Measurements from ENCODE around the gene ZFP36L1. TPM values are rescaled to one million over a fixed set of nuclear protein-coding genes. Genes with fewer than 3 reads are reported as not detected.
A peak's percentile ranks its signal among the peaks of the same experiment; 100 is the strongest.
"Not testable (repeated sequence)": the region's sequence is repeated elsewhere in the genome, so short reads cannot be mapped to it uniquely, and the experiment has no call there.

The ZFP36L1 gene
- total RNA-seq, 1 experiment from 2014 or later = 11.0 TPM

GRCh38 chr14:68779761-68780323, 13.0 kb downstream of the ZFP36L1 start:
- no peaks in the 10 kb centered on the region for H3K36me3 ChIP-seq
- H3K9me3 ChIP-seq (replicated peaks) = no peaks in the 10 kb centered on the region
- no peaks in the 10 kb centered on the region for H3K27me3 ChIP-seq (replicated peaks)
- peak; percentile 71 to 78 for DNase-seq (ENCODE audit: low read depth in 1 of 2, low spot score in 2 of 2)
- H3K4me3 ChIP-seq = no peak overlapping the region
- peaks cover 44% of the 10 kb centered on the region for H3K4me1 ChIP-seq (replicated peaks)
- H3K27ac ChIP-seq = peak overlapping the region; percentile 70

- Histone ChIP-seq H3K4me3 (no peak overlapping the region), H3K9me3 (replicated peaks) (0 out of 2 replicates have a peak, but pooled peaks cover 5% of the 10 kb centered on the region), H3K4me1 (replicated peaks) (peaks cover 45% of the 10 kb centered on the region), H3K36me3 (no peaks in the 10 kb centered on the region), H3K27me3 (replicated peaks) (no peaks in the 10 kb centered on the region), H3K27ac (no peak overlapping the region)
- no peak for DNase-seq (ENCODE audit: low read depth in 1 of 2, low spot score in 2 of 2)
Measured at GRCh38 chr14:68777644-68778043, 15.2 kb downstream of the ZFP36L1 start.

DNA sequence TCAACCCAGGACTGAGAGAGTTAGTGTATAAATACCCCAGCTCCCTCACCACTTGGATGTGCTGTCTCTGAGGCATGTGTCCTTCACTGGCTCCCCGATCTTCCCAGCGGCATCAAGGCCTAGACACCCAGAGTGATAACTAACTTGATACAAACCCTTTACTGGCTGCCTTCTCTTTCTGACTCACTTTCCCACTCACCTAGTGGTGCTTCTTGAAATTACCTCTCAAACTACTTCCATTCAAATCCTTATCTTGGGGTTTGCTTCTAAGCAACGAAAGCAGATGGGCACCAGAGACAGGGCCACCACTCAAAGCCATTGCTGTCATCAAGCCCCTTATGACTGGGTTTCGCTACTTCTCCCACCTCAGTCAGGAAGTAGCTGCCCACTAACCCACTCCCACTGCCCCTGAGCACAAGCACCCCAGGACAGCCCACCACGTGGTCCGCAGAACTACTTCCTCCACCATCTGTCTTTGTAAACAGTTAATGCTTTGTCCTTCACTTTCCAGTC, 17.2 kb downstream of the ZFP36L1 start:
- Histone ChIP-seq H3K9me3 (replicated peaks) (0 out of 2 replicates have a peak, but pooled peaks cover 5% of the 10 kb centered on the region), H3K4me3 (no peak overlapping the region), H3K4me1 (replicated peaks) (peaks cover 37% of the 10 kb centered on the region), H3K27me3 (replicated peaks) (no peaks in the 10 kb centered on the region), H3K36me3 (no peaks in the 10 kb centered on the region), H3K27ac (no peak overlapping the region)
- DNase-seq (ENCODE audit: low read depth in 1 of 2, low spot score in 2 of 2) = no peak

- Histone ChIP-seq H3K9me3 (replicated peaks) (0 out of 2 replicates have a peak, but pooled peaks cover 5% of the 10 kb centered on the region), H3K27me3 (replicated peaks) (no peaks in the 10 kb centered on the region), H3K4me3 (no peak overlapping the region), H3K36me3 (no peaks in the 10 kb centered on the region), H3K4me1 (replicated peaks) (peaks cover 30% of the 10 kb centered on the region), H3K27ac (peak overlapping the region; percentile 58)
- peak in 1 of 2 experiments; percentile 53 for DNase-seq (ENCODE audit: low read depth in 1 of 2, low spot score in 2 of 2)
Measured at GRCh38 chr14:68774771-68775613, 17.9 kb downstream of the ZFP36L1 start.

- Histone ChIP-seq H3K36me3 (no peaks in the 10 kb centered on the region), H3K27ac (no peak overlapping the region), H3K27me3 (replicated peaks) (no peaks in the 10 kb centered on the region), H3K4me1 (replicated peaks) (peaks cover 12% of the 10 kb centered on the region), H3K9me3 (replicated peaks) (0 out of 2 replicates have a peak, but pooled peaks cover 5% of the 10 kb centered on the region), H3K4me3 (no peak overlapping the region)
- DNase-seq (ENCODE audit: low read depth in 1 of 2, low spot score in 2 of 2) = no peak
Measured at GRCh38 chr14:68772761-68773381, 20.0 kb downstream of the ZFP36L1 start.

DNA sequence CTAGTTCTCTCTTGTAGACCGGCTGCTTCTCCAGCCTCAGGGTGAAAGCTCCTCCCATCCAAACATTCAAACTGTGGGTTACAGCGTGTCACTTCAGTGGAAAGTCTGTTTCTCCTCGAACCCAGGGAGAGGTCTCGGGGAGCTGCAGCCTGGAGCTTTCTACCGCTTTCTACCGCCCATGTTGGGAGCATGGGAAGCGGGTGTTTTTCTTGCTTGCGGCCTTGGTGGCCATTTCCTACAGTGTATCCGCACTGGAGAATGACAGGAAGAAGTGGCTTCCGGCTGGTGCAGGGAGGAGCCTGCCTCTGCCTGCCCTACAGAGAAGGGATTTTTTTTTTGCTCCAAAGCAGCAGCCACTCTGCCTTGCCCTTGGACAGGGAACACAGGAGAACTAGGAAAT, 21.2 kb downstream of the ZFP36L1 start:
- DNase-seq (ENCODE audit: low read depth in 1 of 2, low spot score in 2 of 2) = no peak
- peaks cover 12% of the 10 kb centered on the region for H3K4me1 ChIP-seq (replicated peaks)
- 0 out of 2 replicates have a peak, but pooled peaks cover 5% of the 10 kb centered on the region for H3K9me3 ChIP-seq (replicated peaks)
- no peaks in the 10 kb centered on the region for H3K36me3 ChIP-seq
- H3K27me3 ChIP-seq (replicated peaks) = no peaks in the 10 kb centered on the region
- H3K4me3 ChIP-seq = no peak overlapping the region
- H3K27ac ChIP-seq = no peak overlapping the region

GRCh38 chr14:68770553-68771286, 22.1 kb downstream of the ZFP36L1 start:
- DNase-seq (ENCODE audit: low read depth in 1 of 2, low spot score in 2 of 2) = no peak
- H3K36me3 ChIP-seq = no peaks in the 10 kb centered on the region
- H3K4me1 ChIP-seq (replicated peaks) = peaks cover 12% of the 10 kb centered on the region
- 0 out of 2 replicates have a peak, but pooled peaks cover 5% of the 10 kb centered on the region for H3K9me3 ChIP-seq (replicated peaks)
- no peaks in the 10 kb centered on the region for H3K27me3 ChIP-seq (replicated peaks)
- H3K27ac ChIP-seq = no peak overlapping the region
- no peak overlapping the region for H3K4me3 ChIP-seq

- Histone ChIP-seq H3K27ac (no peak overlapping the region), H3K9me3 (replicated peaks) (0 out of 2 replicates have a peak, but pooled peaks cover 5% of the 10 kb centered on the region), H3K4me1 (replicated peaks) (peaks cover 11% of the 10 kb centered on the region), H3K27me3 (replicated peaks) (no peaks in the 10 kb centered on the region), H3K4me3 (no peak overlapping the region), H3K36me3 (no peaks in the 10 kb centered on the region)
- no peak for DNase-seq (ENCODE audit: low read depth in 1 of 2, low spot score in 2 of 2)
Measured at GRCh38 chr14:68770051-68770450, 22.8 kb downstream of the ZFP36L1 start.

- Histone ChIP-seq H3K27ac (no peak overlapping the region), H3K4me1 (replicated peaks) (no peaks in the 10 kb centered on the region), H3K4me3 (no peak overlapping the region), H3K9me3 (replicated peaks) (no peaks in the 10 kb centered on the region), H3K27me3 (replicated peaks) (no peaks in the 10 kb centered on the region), H3K36me3 (no peaks in the 10 kb centered on the region)
- no peak for DNase-seq (ENCODE audit: low read depth in 1 of 2, low spot score in 2 of 2)
Measured at GRCh38 chr14:68768316-68768715, 24.6 kb downstream of the ZFP36L1 start.

GRCh38 chr14:68767248-68767645, 25.6 kb downstream of the ZFP36L1 start:
- no peak overlapping the region for H3K27ac ChIP-seq
- no peak overlapping the region for H3K4me3 ChIP-seq
- no peaks in the 10 kb centered on the region for H3K9me3 ChIP-seq (replicated peaks)
- H3K27me3 ChIP-seq (replicated peaks) = no peaks in the 10 kb centered on the region
- H3K36me3 ChIP-seq = no peaks in the 10 kb centered on the region
- no peaks in the 10 kb centered on the region for H3K4me1 ChIP-seq (replicated peaks)
- no peak for DNase-seq (ENCODE audit: low read depth in 1 of 2, low spot score in 2 of 2)

- no peaks in the 10 kb centered on the region for H3K36me3 ChIP-seq
- H3K4me3 ChIP-seq = no peak overlapping the region
- no peaks in the 10 kb centered on the region for H3K4me1 ChIP-seq (replicated peaks)
- no peaks in the 10 kb centered on the region for H3K9me3 ChIP-seq (replicated peaks)
- H3K27ac ChIP-seq = no peak overlapping the region
- H3K27me3 ChIP-seq (replicated peaks) = no peaks in the 10 kb centered on the region
- DNase-seq (ENCODE audit: low read depth in 1 of 2, low spot score in 2 of 2) = no peak
Measured at GRCh38 chr14:68766299-68767247, 26.3 kb downstream of the ZFP36L1 start.

- not testable (repeated sequence) for H3K36me3 ChIP-seq; H3K4me1 ChIP-seq (replicated peaks); DNase-seq (ENCODE audit: low read depth in 1 of 2, low spot score in 2 of 2); H3K9me3 ChIP-seq (replicated peaks); H3K4me3 ChIP-seq; H3K27me3 ChIP-seq (replicated peaks); H3K27ac ChIP-seq
Measured at GRCh38 chr14:68763843-68764242, 29.0 kb downstream of the ZFP36L1 start.

Measured in SJSA1 (cell line).